ENCODE measurements around the gene SCUBE2. TPM values are rescaled to one million over a fixed set of nuclear protein-coding genes. Genes with fewer than 3 reads are reported as not detected.

Gene SCUBE2
- total RNA-seq, 1 experiment from 2014 or later, result 0.18 TPM

DNA sequence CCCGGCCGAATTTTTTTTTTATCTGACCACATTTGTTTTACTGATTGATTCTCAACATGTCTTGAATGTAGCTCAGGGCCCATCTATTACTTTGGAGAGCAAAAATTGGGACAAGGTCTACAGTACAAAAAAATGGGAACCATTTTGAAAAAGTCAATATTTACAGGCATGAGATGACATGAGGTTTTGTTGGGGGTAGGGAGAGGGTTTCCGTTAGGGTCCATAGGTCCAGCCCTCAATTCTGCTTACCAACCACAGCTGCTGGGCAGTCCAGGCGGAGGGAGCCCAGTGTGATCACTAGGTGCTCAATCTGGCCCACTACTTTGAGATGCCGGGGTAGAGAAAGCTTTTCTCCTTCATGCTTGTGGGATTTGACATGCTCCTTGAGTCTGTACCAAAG lies 105.9 kb downstream of the SCUBE2 start:
- DNase-seq (no peak), ATAC-seq (no peak)
- intact Hi-C loops (cut with micrococcal nuclease), result no loop called here
- no peaks in the 10 kb centered on the region for H3K9me3 ChIP-seq (ENCODE audit: low read length)
- H3K27me3 ChIP-seq (ENCODE audit: low read length), result no peaks in the 10 kb centered on the region
- peaks cover 7% of the 10 kb centered on the region; the same call in 1 of the 2 replicates for H3K4me1 ChIP-seq (ENCODE audit: insufficient read depth, low read length)
- H2AFZ ChIP-seq (ENCODE audit: low read length), result no peak overlapping the region
- no TSS peak for BruUV-seq (replicated peaks)
- TF ChIP-seq EZH2phosphoT487 (IDR thresholded peaks at IDR 0.05; ENCODE audit: borderline replicate concordance, low read length) (no peak), EZH2 (IDR thresholded peaks at IDR 0.05; ENCODE audit: low read length, unreplicated experiment) (no peak), CTCF (conservative IDR thresholded peaks at IDR 0.05; ENCODE audit: low read depth, low read length) (no peak)
- CTCF ChIA-PET, result no interaction called here
- H4K20me1 ChIP-seq (ENCODE audit: low read length), result no peaks in the 10 kb centered on the region
- H3K9ac ChIP-seq (ENCODE audit: low read length), result no peak overlapping the region
- no peak overlapping the region for H3K27ac ChIP-seq (ENCODE audit: low read length)
- POLR2A ChIA-PET (ENCODE audit: unreplicated experiment), result no interaction called here
- H3K79me2 ChIP-seq (ENCODE audit: low read length), result no peaks in the 10 kb centered on the region
- H3K4me3 ChIP-seq (ENCODE audit: low read length), result no peak overlapping the region
- no peaks in the 10 kb centered on the region for H3K9me2 ChIP-seq (replicated peaks; ENCODE audit: low read length)
- no peaks in the 10 kb centered on the region for H3K36me3 ChIP-seq (ENCODE audit: low read depth, low read length)
- no peaks in the 10 kb centered on the region for H3F3A ChIP-seq (ENCODE audit: low read length, unreplicated experiment)
- H3K4me2 ChIP-seq (ENCODE audit: low read length), result no peak overlapping the region

DNA sequence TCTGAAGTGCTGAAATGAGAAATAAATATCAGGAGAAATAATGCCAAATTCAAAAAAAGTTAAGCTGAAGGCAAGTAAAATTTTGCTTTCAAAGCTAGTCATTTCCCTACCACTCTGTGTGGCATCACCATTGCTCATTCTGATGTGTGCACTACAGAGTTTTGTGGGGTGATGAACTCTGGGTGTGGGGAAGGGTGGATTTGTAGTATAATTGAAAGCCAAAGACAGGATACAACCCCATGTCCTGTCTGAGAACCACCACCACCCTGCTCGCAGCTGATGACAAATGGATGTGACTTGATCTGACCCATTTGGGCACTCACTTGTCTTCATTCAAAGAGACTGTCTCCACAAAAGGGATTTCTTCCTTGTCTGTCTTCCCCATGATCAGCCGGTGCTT lies 107.8 kb downstream of the SCUBE2 start:
- H3K4me2 ChIP-seq (ENCODE audit: low read length), result no peak overlapping the region
- intact Hi-C loops (cut with micrococcal nuclease), result no loop called here

More for the DNA sequence above, 107.8 kb downstream of the SCUBE2 start:
- H3K27ac ChIP-seq (ENCODE audit: low read length), result no peak overlapping the region
- DNase-seq (no peak), ATAC-seq (no peak)
- no peaks in the 10 kb centered on the region for H3K79me2 ChIP-seq (ENCODE audit: low read length)
- H3K27me3 ChIP-seq (ENCODE audit: low read length), result no peaks in the 10 kb centered on the region
- no peak overlapping the region for H2AFZ ChIP-seq (ENCODE audit: low read length)
- no peaks in the 10 kb centered on the region for H4K20me1 ChIP-seq (ENCODE audit: low read length)
- H3F3A ChIP-seq (ENCODE audit: low read length, unreplicated experiment), result no peaks in the 10 kb centered on the region
- H3K4me1 ChIP-seq (ENCODE audit: insufficient read depth, low read length), result 0 out of 2 replicates have a peak, but pooled peaks cover 3% of the 10 kb centered on the region
- no peaks in the 10 kb centered on the region for H3K9me2 ChIP-seq (replicated peaks; ENCODE audit: low read length)
- no TSS peak for BruUV-seq (replicated peaks)
- H3K9ac ChIP-seq (ENCODE audit: low read length), result no peak overlapping the region
- no peaks in the 10 kb centered on the region for H3K36me3 ChIP-seq (ENCODE audit: low read depth, low read length)
- H3K9me3 ChIP-seq (ENCODE audit: low read length), result no peaks in the 10 kb centered on the region
- no peak overlapping the region for H3K4me3 ChIP-seq (ENCODE audit: low read length)
- CTCF ChIA-PET, result no interaction called here
- POLR2A ChIA-PET (ENCODE audit: unreplicated experiment), result no interaction called here
- no peak for TF ChIP-seq EZH2phosphoT487 (IDR thresholded peaks at IDR 0.05; ENCODE audit: borderline replicate concordance, low read length)
- TF ChIP-seq EZH2 (IDR thresholded peaks at IDR 0.05; ENCODE audit: low read length, unreplicated experiment), result no peak
- TF ChIP-seq CTCF (conservative IDR thresholded peaks at IDR 0.05; ENCODE audit: low read depth, low read length), result no peak

All from PC-3 (cell line).